H1 (cell line): ENCODE results near the gene SPTBN1. TPM values are rescaled to one million over a fixed set of nuclear protein-coding genes. Genes with fewer than 3 reads are reported as not detected.

Experiments used
- CHD2 ChIP-seq: IDR thresholded peaks from 2 replicates; pipeline ENCODE4 v1.6.1; 2012; ENCODE audit warnings: low read length, improper control_type of control experiment
- EGR1 ChIP-seq: IDR thresholded peaks from 2 replicates; pipeline ENCODE4 v1.6.1; 2011; ENCODE audit warnings: low read depth, low read length, borderline replicate concordance
- HDAC6 ChIP-seq: IDR thresholded peaks from one replicate; pipeline ENCODE4 v1.7.1; 2012; ENCODE audit warnings: low read depth, mild to moderate bottlenecking, inconsistent platforms, low read length, moderate library complexity
- POU5F1 ChIP-seq: IDR thresholded peaks from 2 replicates; pipeline ENCODE4 v1.6.1; 2011; ENCODE audit warnings: low read depth, mild to moderate bottlenecking, low read length, moderate library complexity
- SIN3A ChIP-seq, 2 experiments: IDR thresholded peaks in 1 of 2; conservative IDR thresholded peaks in 1 of 2; 2 replicates each; pipeline ENCODE4 v1.6.1; 2011 to 2012; ENCODE audit warnings: low read length in 2 of 2, improper control_type of control experiment in 1 of 2, low read depth in 1 of 2, mild to moderate bottlenecking in 1 of 2
- SIRT6 ChIP-seq: IDR thresholded peaks from one replicate; pipeline ENCODE4 v1.7.1; 2012; ENCODE audit warnings: low read length, inconsistent platforms
- SIX5 ChIP-seq: IDR thresholded peaks from 2 replicates; pipeline ENCODE4 v1.6.1; 2011; ENCODE audit warnings: mild to moderate bottlenecking, low read depth, low read length
- SP2 ChIP-seq: IDR thresholded peaks from 2 replicates; pipeline ENCODE4 v1.6.1; 2012; ENCODE audit warnings: mild to moderate bottlenecking, low read length, inconsistent platforms
- polyA plus RNA-seq, 7 experiments: library from polyadenylated mRNA; depleted of rRNA in 3 of 7; stranded (reverse) in 5 of 7; unstranded in 2 of 7; fragments of >200 nt in 5 of 7; fragments of 200-250 nt in 2 of 7; gene quantifications; 1 replicate in 5 of 7; 2 replicates in 1 of 7; 4 replicates in 1 of 7; pipeline versions ENCODE4 v1.2.1 to v1.2.3, GENCODE V29; 2011 to 2013; ENCODE audit warnings: missing spikeins in 2 of 7, mixed read lengths in 2 of 7
- total RNA-seq: library from RNA; stranded (reverse); fragmentation: NEBNext Ultra II Directional; extraction: Animal tissue kit (Norgen Biotek cat#: 25700); gene quantifications from 2 replicates; pipeline ENCODE4 v1.2.1, GENCODE V29; 2021

Gene SPTBN1
- total and polyA plus RNA-seq, 2 of the 8 experiments (the other 6 are each of a cell fraction or from before 2014, with no cell fraction given) = 31.8 to 180 TPM

DNA sequence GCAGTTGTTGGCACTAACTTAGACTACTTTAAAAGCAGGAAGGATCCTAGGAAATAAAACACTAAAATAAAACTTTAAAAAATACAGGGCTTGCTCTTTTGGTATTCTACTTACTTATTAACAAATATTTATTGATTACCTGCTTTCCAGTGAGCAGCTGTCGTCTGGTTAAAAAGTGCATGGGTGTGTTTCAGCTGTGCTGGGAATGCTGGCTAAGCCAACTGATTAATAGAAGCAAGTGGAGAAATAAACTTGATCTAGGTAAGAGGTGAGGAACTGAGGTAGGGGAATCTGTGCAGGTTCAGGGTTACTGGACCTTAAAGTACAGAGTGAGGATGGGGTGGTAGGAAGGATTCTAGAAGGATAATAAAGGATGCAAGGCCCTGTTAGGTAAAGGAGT, 110.8 kb downstream of the SPTBN1 start (continued):
- TF ChIP-seq HDAC6 (no peak), CHD2 (no peak), SIX5 (no peak), SP2 (no peak), POU5F1 (no peak), SIRT6 (no peak), EGR1 (no peak), SIN3A (conservative IDR thresholded peaks at IDR 0.05 in 1 of 2, IDR thresholded peaks at IDR 0.05 in 1 of 2; ENCODE audit: low read depth in 1 of 2, low read length in 2 of 2) (no peak)
